HepG2 (cell line): ENCODE measurements around the gene ST3GAL4. TPM values are rescaled to one million over a fixed set of nuclear protein-coding genes. Genes with fewer than 3 reads are reported as not detected.
A peak's percentile ranks its signal among the peaks of the same experiment; 100 is the strongest.

Source experiments
- ATAC-seq: fragments of 200-7000 bp; cut with Tn5 transposase; 3 replicates; pipeline ENCODE4 v1.9.1; 2020; ENCODE audit warnings: mild to moderate bottlenecking, moderate library complexity
- BruUV-seq: library from RNA; stranded (reverse); fragments of 400-500 nt; replicated peaks from 2 replicates; lab custom pipeline; 2021; lab: Mats Ljungman, UMichigan
- CTCF ChIA-PET: fragments of 300-600 bp; formaldehyde crosslinking; extraction: SDS; loops from one replicate; lab custom pipeline; 2021; ENCODE audit warnings: low total read pairs, inconsistent platforms, low intra/inter-chr PET ratio; lab: Yijun Ruan, JAX
- POLR2A ChIA-PET: fragments of 350-600 bp; sonication (Branson Sonifier 250); formaldehyde crosslinking; loops from one replicate; lab custom pipeline; 2020; ENCODE audit warnings: antibody characterized with exemption, inconsistent platforms; lab: Yijun Ruan, JAX
- DNase-seq: peaks from one replicate; pipeline ENCODE4 v3.0.0-alpha.2; 2015; ENCODE audit warnings: low spot score
- FAIRE-seq: peaks from 3 replicates; lab custom pipeline; 2011; peaks lifted over from hg19 to GRCh38; lab: Jason Lieb, UNC
- H2AFZ ChIP-seq: one replicate; pipeline ENCODE4 v1.6.1; 2011; ENCODE audit warnings: low read length, inconsistent platforms
- H3K27ac ChIP-seq: fragments of 300-600 bp; 3 replicates; pipeline ENCODE4 v1.8.0; 2011; ENCODE audit warnings: mixed run types, mild to moderate bottlenecking, mixed read lengths, low read length, inconsistent platforms; ENCODE audit not compliant: insufficient read depth; ENCODE audit errors: extremely low read length
- H3K27me3 ChIP-seq, 2 experiments: fragments of 200-600 bp in 1 of 2; 2 replicates in 1 of 2; 3 replicates in 1 of 2; pipeline versions ENCODE4 v1.6.0 to v1.8.0; 2011; ENCODE audit warnings: low read length in 2 of 2, mild to moderate bottlenecking in 2 of 2, moderate library complexity in 2 of 2, inconsistent platforms in 1 of 2; ENCODE audit not compliant: insufficient read depth in 2 of 2, control insufficient read depth in 1 of 2
- H3K36me3 ChIP-seq, 2 experiments: fragments of 200-600 bp in 1 of 2; replicated peaks in 1 of 2; 2 replicates in 1 of 2; 3 replicates in 1 of 2; pipeline versions ENCODE4 v1.5.1 to v1.8.0; 2011; ENCODE audit warnings: low read length in 2 of 2, inconsistent platforms in 1 of 2; ENCODE audit not compliant: insufficient read depth in 2 of 2, control insufficient read depth in 1 of 2
- H3K4me1 ChIP-seq: 2 replicates; pipeline ENCODE4 v1.5.1; 2012; ENCODE audit warnings: low read length, inconsistent platforms; ENCODE audit not compliant: insufficient read depth
- H3K4me2 ChIP-seq: 2 replicates; pipeline ENCODE4 v1.6.0; 2011; ENCODE audit warnings: low read depth, low read length, inconsistent platforms
- H3K4me3 ChIP-seq, 3 experiments: fragments of 200-600 bp in 1 of 3; sonication (generic), shearing (Covaris generic) in 1 of 3; replicated peaks in 1 of 3; 2 replicates each; pipeline ENCODE4 v1.5.1; 2011 to 2016; ENCODE audit warnings: low read length in 3 of 3, inconsistent platforms in 2 of 3, low read depth in 2 of 3, mild to moderate bottlenecking in 2 of 3, control low read depth in 1 of 3, mixed read lengths in 1 of 3; ENCODE audit not compliant: insufficient read depth in 1 of 3
- H3K79me2 ChIP-seq: one replicate; pipeline ENCODE4 v1.6.1; 2011; ENCODE audit warnings: low read length, inconsistent platforms; ENCODE audit not compliant: insufficient read depth
- H3K9ac ChIP-seq: 2 replicates; pipeline ENCODE4 v1.6.0; 2011; ENCODE audit warnings: mild to moderate bottlenecking, low read depth, low read length, inconsistent platforms; ENCODE audit not compliant: insufficient read depth
- H3K9me3 ChIP-seq: 2 replicates; pipeline ENCODE4 v1.5.1; 2012; ENCODE audit warnings: mild to moderate bottlenecking, low read length
- H4K20me1 ChIP-seq: 2 replicates; pipeline ENCODE4 v1.6.0; 2011; ENCODE audit warnings: inconsistent platforms, mild to moderate bottlenecking, low read length, moderate library complexity; ENCODE audit not compliant: insufficient read depth
- BCLAF1 ChIP-seq: fragments of 450-650 bp; IDR thresholded peaks from 2 replicates; pipeline ENCODE4 v1.6.1; 2017; ENCODE audit warnings: mild to moderate bottlenecking
- HNRNPLL ChIP-seq: fragments of 200-400 bp; formaldehyde crosslinking; IDR thresholded peaks from 2 replicates; pipeline ENCODE4 v1.6.1; 2017; ENCODE audit warnings: mild to moderate bottlenecking, low read depth, low read length; ENCODE audit not compliant: poor library complexity, severe bottlenecking
- KLF11 ChIP-seq: IDR thresholded peaks from 2 replicates; pipeline ENCODE4 v1.6.1; 2016; ENCODE audit warnings: missing compliant biosample characterization
- LRRFIP1 ChIP-seq: sonication (generic); formaldehyde crosslinking; conservative IDR thresholded peaks from 2 replicates; pipeline ENCODE4 v1.4.0; 2020; ENCODE audit warnings: missing genetic modification reagents
- MNT ChIP-seq: fragments of 450-650 bp; IDR thresholded peaks from 2 replicates; pipeline ENCODE4 v1.6.1; 2016
- NFE2L2 ChIP-seq: fragments of 150-350 bp; IDR thresholded peaks from 2 replicates; pipeline ENCODE4 v1.6.1; 2014; ENCODE audit warnings: low read length
- TRIM22 ChIP-seq: fragments of 450-650 bp; IDR thresholded peaks from 2 replicates; pipeline ENCODE4 v1.6.1; 2017
- ZC3H13 ChIP-seq: sonication (generic); formaldehyde crosslinking; IDR thresholded peaks from 2 replicates; pipeline ENCODE4 v1.8.1; 2023; ENCODE audit warnings: mild to moderate bottlenecking, missing genetic modification reagents, moderate library complexity
- WGBS: methylation state at CpG from one replicate; pipeline ENCODE4 v1.1.6; 2017; ENCODE audit warnings: low lambda C conversion rate; 5-methylcytosine and 5-hydroxymethylcytosine counted together
- in situ Hi-C: cut with HindIII; loops from 2 replicates; pipeline ENCODE4 v1.10.0; 2017; ENCODE audit warnings: low pct_unique_long_range_greater_than_20kb; ENCODE audit not compliant: extremely low pct_ligation_motif_present
- intact Hi-C: fragments of 100-400 bp; cut with micrococcal nuclease; formaldehyde crosslinking; loops from one replicate; pipeline ENCODE4 v1.10.0; 2022; ENCODE audit not compliant: unreplicated experiment
- polyA plus RNA-seq, 8 experiments: library from polyadenylated mRNA; depleted of rRNA in 3 of 8; stranded (reverse) in 7 of 8; unstranded in 1 of 8; fragments of >200 nt; fragmentation: Illumina TruSeq in 4 of 8; extraction: Trizol in 4 of 8; gene quantifications; 2 replicates each; pipeline versions ENCODE4 v1.2.1 to v1.2.3, GENCODE V29; 2011 to 2016; ENCODE audit warnings: low read depth in 4 of 8, missing spikeins in 1 of 8, mixed read lengths in 1 of 8; ENCODE audit not compliant: insufficient read depth in 1 of 8
- total RNA-seq, 5 experiments: library from RNA; depleted of rRNA; stranded (reverse); fragments of >200 nt; fragmentation: Illumina TruSeq; extraction: Trizol; gene quantifications; 2 replicates each; pipeline ENCODE4 v1.2.3, GENCODE V29; 2016; ENCODE audit warnings: low read depth in 1 of 5
- TF ChIP-seq, protein P1 (sequence below): sonication (generic); formaldehyde crosslinking; IDR thresholded peaks from 2 replicates; pipeline ENCODE4 v1.5.0; 2020; ENCODE audit warnings: missing genetic modification reagents

The ST3GAL4 gene
- total and polyA plus RNA-seq, 2 of the 13 experiments (the other 11 are each of a cell fraction or from before 2014, with no cell fraction given), result 9.1 to 13.3 TPM

GRCh38 chr11:126415669-126416420, 60.4 kb downstream of the ST3GAL4 start:
- DNase-seq (no peak), FAIRE-seq (no peak), ATAC-seq (peak; percentile 30)
- in situ Hi-C loops, result no loop called here
- Histone ChIP-seq H3K9me3 (no peaks in the 10 kb centered on the region), H3K4me2 (no peak overlapping the region), H3K9ac (no peak overlapping the region), H3K27ac (no peak overlapping the region), H3K4me3 (no peak overlapping the region), H2AFZ (no peak overlapping the region), H3K27me3 (no peaks in the 10 kb centered on the region), H4K20me1 (no peaks in the 10 kb centered on the region), H3K79me2 (no peaks in the 10 kb centered on the region), H3K36me3 (peaks cover 4 to 36% of the 10 kb centered on the region in 2 experiments; a peak in 4 of 5 replicates), H3K4me1 (no peaks in the 10 kb centered on the region)
- TF ChIP-seq BCLAF1 (no peak), ZC3H13 (CRISPR knock-in tag) (no peak), HNRNPLL (no peak), LRRFIP1 (CRISPR knock-in tag) (no peak), TRIM22 (no peak), NFE2L2 (no peak), MNT (no peak), KLF11 (CRISPR knock-in tag) (no peak)
- TF ChIP-seq, protein P1, sequence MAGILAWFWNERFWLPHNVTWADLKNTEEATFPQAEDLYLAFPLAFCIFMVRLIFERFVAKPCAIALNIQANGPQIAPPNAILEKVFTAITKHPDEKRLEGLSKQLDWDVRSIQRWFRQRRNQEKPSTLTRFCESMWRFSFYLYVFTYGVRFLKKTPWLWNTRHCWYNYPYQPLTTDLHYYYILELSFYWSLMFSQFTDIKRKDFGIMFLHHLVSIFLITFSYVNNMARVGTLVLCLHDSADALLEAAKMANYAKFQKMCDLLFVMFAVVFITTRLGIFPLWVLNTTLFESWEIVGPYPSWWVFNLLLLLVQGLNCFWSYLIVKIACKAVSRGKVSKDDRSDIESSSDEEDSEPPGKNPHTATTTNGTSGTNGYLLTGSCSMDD, result no peak
- ChIA-PET CTCF (no interaction called here), POLR2A (no interaction called here)
- BruUV-seq, result no TSS peak
- intact Hi-C loops, result no loop called here
- 88% methylated on average over 18 of the region's 19 CpGs for WGBS
